ENCODE data around the gene SETX.

The SETX gene

DNA sequence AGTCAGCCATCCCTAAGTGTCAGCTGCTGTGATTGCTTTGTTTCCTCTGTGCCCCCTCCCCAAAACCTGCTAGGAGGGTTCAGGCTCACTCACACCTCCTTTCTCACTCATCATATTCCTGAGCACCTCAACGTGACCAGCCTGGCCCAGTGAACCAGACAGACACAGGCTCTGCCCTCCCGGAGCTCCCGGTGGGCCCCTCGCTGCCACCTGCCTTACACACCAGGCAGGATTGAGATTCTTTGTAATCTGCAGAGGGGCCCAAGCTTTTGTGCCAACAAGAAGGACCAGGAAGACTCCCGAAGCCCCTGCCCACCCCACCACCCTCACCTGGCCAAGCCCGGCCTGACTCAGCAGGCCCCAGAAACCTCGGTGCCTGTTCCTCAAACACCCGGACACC, 105.1 kb downstream of the SETX start:
- no peak for TF ChIP-seq TRIM28 (IDR thresholded peaks at IDR 0.05; ENCODE audit: borderline replicate concordance, low read length)
- TF ChIP-seq ZNF140 (tag by site-specific recombination; IDR thresholded peaks at IDR 0.05): no peak
- TF ChIP-seq ZNF335 (tag by site-specific recombination; conservative IDR thresholded peaks at IDR 0.05): no peak
- TF ChIP-seq ZNF501 (tag by site-specific recombination; IDR thresholded peaks at IDR 0.05): no peak
- TF ChIP-seq ZNF521 (tag by site-specific recombination; IDR thresholded peaks at IDR 0.05): no peak
- no peak for TF ChIP-seq ZNF530 (tag by site-specific recombination; IDR thresholded peaks at IDR 0.05; ENCODE audit: low read depth)
- no peak for TF ChIP-seq SP3 (tag by site-specific recombination; IDR thresholded peaks at IDR 0.05)
- TF ChIP-seq ZNF707 (tag by site-specific recombination; IDR thresholded peaks at IDR 0.05): no peak
- no peak for TF ChIP-seq ZNF404 (tag by site-specific recombination; IDR thresholded peaks at IDR 0.05)
- no peak for TF ChIP-seq ZNF555 (tag by site-specific recombination; conservative IDR thresholded peaks at IDR 0.05)
- no peak for TF ChIP-seq ZNF423 (tag by site-specific recombination; IDR thresholded peaks at IDR 0.05)
- no peak for TF ChIP-seq ZNF433 (tag by site-specific recombination; IDR thresholded peaks at IDR 0.05; ENCODE audit: low read depth)
- no peak for TF ChIP-seq ZNF777 (tag by site-specific recombination; IDR thresholded peaks at IDR 0.05; ENCODE audit: borderline replicate concordance)
- no peak for TF ChIP-seq ZNF2 (tag by site-specific recombination; IDR thresholded peaks at IDR 0.05)
- TF ChIP-seq ZNF776 (tag by site-specific recombination; IDR thresholded peaks at IDR 0.05; ENCODE audit: borderline replicate concordance): no peak
- no peak for TF ChIP-seq ZNF112 (tag by site-specific recombination; IDR thresholded peaks at IDR 0.05)
- no peak overlapping the region for H3K27ac ChIP-seq (ENCODE audit: extremely low read depth, low read depth, low read length)
- no peak overlapping the region for H3K4me3 ChIP-seq (ENCODE audit: low read depth, low read length)
- ChIA-PET POLR2A (no interaction called here), CTCF (interaction anchor here (0.6 to 6.3 kb wide), 5 partner anchors 10 to 490 kb away, joined by 5 to 71 read pairs (median 40); no protein-coding TSS in a partner anchor)
- no peaks in the 10 kb centered on the region; the same call in 1 of the 2 replicates for H3K9me3 ChIP-seq (ENCODE audit: control insufficient read depth, insufficient read depth, low read depth, low read length)
- no peaks in the 10 kb centered on the region for H3K36me3 ChIP-seq (ENCODE audit: control insufficient read depth in 2 of 2, insufficient read depth in 1 of 2, low read length in 2 of 2)
- H3K4me1 ChIP-seq (ENCODE audit: control insufficient read depth, insufficient read depth, low read length): no peaks in the 10 kb centered on the region; the same call in 1 of the 2 replicates

DNA sequence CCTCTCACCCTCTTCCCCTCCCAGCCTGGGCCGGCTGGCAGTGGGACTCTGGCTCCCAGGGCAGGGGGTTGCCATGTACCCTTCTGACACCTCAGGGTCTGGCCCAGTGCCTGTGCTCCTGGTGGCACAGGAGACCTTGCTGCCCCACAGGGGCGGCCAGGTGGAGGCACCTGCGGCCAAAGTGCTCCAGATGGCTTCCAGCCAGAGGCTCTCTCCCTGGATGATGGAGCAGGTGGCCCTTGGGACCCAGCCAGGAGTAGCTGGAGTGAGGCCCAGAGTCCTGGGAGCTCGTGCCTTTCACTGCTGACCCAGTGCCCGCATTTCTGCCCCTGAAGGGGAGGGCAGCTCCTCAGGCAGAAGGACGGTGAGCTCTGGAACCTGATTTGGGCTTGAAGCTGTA, 105.7 kb downstream of the SETX start:
- CTCF ChIA-PET: interaction anchor here (2.0 to 6.3 kb wide), 4 partner anchors 10 to 490 kb away, joined by 6 to 71 read pairs (median 46); no protein-coding TSS in a partner anchor
- H3K27ac ChIP-seq (ENCODE audit: extremely low read depth, low read depth, low read length): no peak overlapping the region

GRCh38 chr9:132247942-132248341, 106.8 kb downstream of the SETX start:
- H3K9me3 ChIP-seq (ENCODE audit: control insufficient read depth, insufficient read depth, low read depth, low read length): no peaks in the 10 kb centered on the region; the same call in 1 of the 2 replicates
- POLR2A ChIA-PET: no interaction called here
- no peak overlapping the region for H3K4me3 ChIP-seq (ENCODE audit: low read depth, low read length)
- CTCF ChIA-PET: interaction anchor here (1.2 to 6.3 kb wide), 5 partner anchors 10 to 78 kb away, joined by 4 to 71 read pairs (median 7); no protein-coding TSS in a partner anchor
- no peaks in the 10 kb centered on the region; the same call in 1 of the 2 replicates for H3K4me1 ChIP-seq (ENCODE audit: control insufficient read depth, insufficient read depth, low read length)
- H3K27ac ChIP-seq (ENCODE audit: extremely low read depth, low read depth, low read length): no peak overlapping the region
- H3K36me3 ChIP-seq (ENCODE audit: control insufficient read depth in 2 of 2, insufficient read depth in 1 of 2, low read length in 2 of 2): no peaks in the 10 kb centered on the region
- TF ChIP-seq ZNF16 (tag by site-specific recombination; IDR thresholded peaks at IDR 0.05; ENCODE audit: low read depth) (no peak), HOXC10 (CRISPR knock-in tag; IDR thresholded peaks at IDR 0.05) (no peak), ZNF433 (tag by site-specific recombination; IDR thresholded peaks at IDR 0.05; ENCODE audit: low read depth) (no peak), ZNF549 (tag by site-specific recombination; IDR thresholded peaks at IDR 0.05) (no peak), ZNF175 (tag by site-specific recombination; IDR thresholded peaks at IDR 0.05) (no peak), ZNF510 (tag by site-specific recombination; IDR thresholded peaks at IDR 0.05; ENCODE audit: insufficient replicate concordance) (no peak), HIC1 (tag by site-specific recombination; IDR thresholded peaks at IDR 0.05) (no peak), SALL2 (tag by site-specific recombination; IDR thresholded peaks at IDR 0.05; ENCODE audit: borderline replicate concordance) (no peak), ZNF274 (IDR thresholded peaks at IDR 0.05; ENCODE audit: low read length) (no peak), ZNF274 (tag by site-specific recombination; IDR thresholded peaks at IDR 0.05; ENCODE audit: borderline replicate concordance) (no peak), GFI1B (tag by site-specific recombination; IDR thresholded peaks at IDR 0.05) (no peak), ZFP3 (tag by site-specific recombination; IDR thresholded peaks at IDR 0.05; ENCODE audit: low read depth) (no peak)

More for the DNA sequence above, 105.7 kb downstream of the SETX start:
- POLR2A ChIA-PET: no interaction called here
- H3K9me3 ChIP-seq (ENCODE audit: control insufficient read depth, insufficient read depth, low read depth, low read length): no peaks in the 10 kb centered on the region; the same call in 1 of the 2 replicates
- no peaks in the 10 kb centered on the region; the same call in 1 of the 2 replicates for H3K4me1 ChIP-seq (ENCODE audit: control insufficient read depth, insufficient read depth, low read length)
- no peak overlapping the region for H3K4me3 ChIP-seq (ENCODE audit: low read depth, low read length)
- no peaks in the 10 kb centered on the region for H3K36me3 ChIP-seq (ENCODE audit: control insufficient read depth in 2 of 2, insufficient read depth in 1 of 2, low read length in 2 of 2)
- no peak for TF ChIP-seq ZNF138 (tag by site-specific recombination; IDR thresholded peaks at IDR 0.05; ENCODE audit: borderline replicate concordance)
- TF ChIP-seq ZNF530 (tag by site-specific recombination; IDR thresholded peaks at IDR 0.05; ENCODE audit: low read depth): no peak
- TF ChIP-seq ZNF768 (tag by site-specific recombination; IDR thresholded peaks at IDR 0.05): no peak
- TF ChIP-seq WT1 (tag by site-specific recombination; IDR thresholded peaks at IDR 0.05): no peak
- TF ChIP-seq, protein P1, sequence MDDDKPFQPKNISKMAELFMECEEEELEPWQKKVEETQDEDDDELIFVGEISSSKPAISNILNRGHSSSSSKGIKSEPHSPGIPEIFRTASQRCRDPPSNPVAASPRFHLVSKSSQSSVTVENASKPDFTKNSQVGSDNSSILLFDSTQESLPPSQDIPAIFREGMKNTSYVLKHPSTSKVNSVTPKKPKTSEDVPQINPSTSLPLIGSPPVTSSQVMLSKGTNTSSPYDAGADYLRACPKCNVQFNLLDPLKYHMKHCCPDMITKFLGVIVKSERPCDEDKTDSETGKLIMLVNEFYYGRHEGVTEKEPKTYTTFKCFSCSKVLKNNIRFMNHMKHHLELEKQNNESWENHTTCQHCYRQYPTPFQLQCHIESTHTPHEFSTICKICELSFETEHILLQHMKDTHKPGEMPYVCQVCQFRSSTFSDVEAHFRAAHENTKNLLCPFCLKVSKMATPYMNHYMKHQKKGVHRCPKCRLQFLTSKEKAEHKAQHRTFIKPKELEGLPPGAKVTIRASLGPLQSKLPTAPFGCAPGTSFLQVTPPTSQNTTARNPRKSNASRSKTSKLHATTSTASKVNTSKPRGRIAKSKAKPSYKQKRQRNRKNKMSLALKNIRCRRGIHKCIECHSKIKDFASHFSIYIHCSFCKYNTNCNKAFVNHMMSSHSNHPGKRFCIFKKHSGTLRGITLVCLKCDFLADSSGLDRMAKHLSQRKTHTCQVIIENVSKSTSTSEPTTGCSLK (tag by site-specific recombination; IDR thresholded peaks at IDR 0.05): no peak

Measured in HEK293 (cell line).